Measurements from ENCODE around the gene SYT5. TPM values are rescaled to one million over a fixed set of nuclear protein-coding genes. Genes with fewer than 3 reads are reported as not detected.
"Not testable (repeated sequence)": the region's sequence is repeated elsewhere in the genome, so short reads cannot be mapped to it uniquely, and the experiment has no call there.

SYT5 gene
- total and polyA plus RNA-seq, 11 donors = 0.15 TPM; not detected in 10

DNA sequence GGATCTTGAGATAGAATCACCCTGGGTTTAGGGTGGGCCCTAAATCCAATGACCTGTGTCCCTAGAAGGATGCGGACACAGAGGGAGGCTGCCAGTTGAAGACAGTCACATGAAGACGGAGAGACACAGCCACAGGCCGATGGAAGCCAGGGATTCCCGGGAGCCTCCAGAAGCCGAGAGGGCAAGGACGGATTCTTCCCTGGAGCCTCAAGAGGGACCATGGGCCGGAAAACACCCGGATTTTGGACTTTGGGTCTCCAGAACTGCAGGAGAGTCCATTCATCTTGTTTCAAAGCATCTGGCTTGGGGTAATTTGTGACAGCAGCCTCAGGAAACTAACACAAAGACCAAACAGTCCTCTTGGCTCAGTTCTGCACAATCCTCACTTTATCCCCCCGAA lies 46.2 kb upstream of the SYT5 start:
- no peak overlapping the region for H3K27ac ChIP-seq
- DNase-seq (no peak), ATAC-seq (no peak)
- H3K27me3 ChIP-seq = no peaks in the 10 kb centered on the region
- peaks cover 0 to 49% (median 32%) of the 10 kb centered on the region in 9 donors for H3K36me3 ChIP-seq
- 81 to 98% (median 89%) methylated on average over 7 to 9 of the region's 9 CpGs for WGBS, 4 donors
- H3K4me1 ChIP-seq = peaks cover 0 to 24% (median 8%) of the 10 kb centered on the region in 12 donors
- TF ChIP-seq, protein P1, sequence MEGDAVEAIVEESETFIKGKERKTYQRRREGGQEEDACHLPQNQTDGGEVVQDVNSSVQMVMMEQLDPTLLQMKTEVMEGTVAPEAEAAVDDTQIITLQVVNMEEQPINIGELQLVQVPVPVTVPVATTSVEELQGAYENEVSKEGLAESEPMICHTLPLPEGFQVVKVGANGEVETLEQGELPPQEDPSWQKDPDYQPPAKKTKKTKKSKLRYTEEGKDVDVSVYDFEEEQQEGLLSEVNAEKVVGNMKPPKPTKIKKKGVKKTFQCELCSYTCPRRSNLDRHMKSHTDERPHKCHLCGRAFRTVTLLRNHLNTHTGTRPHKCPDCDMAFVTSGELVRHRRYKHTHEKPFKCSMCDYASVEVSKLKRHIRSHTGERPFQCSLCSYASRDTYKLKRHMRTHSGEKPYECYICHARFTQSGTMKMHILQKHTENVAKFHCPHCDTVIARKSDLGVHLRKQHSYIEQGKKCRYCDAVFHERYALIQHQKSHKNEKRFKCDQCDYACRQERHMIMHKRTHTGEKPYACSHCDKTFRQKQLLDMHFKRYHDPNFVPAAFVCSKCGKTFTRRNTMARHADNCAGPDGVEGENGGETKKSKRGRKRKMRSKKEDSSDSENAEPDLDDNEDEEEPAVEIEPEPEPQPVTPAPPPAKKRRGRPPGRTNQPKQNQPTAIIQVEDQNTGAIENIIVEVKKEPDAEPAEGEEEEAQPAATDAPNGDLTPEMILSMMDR (IDR thresholded peaks at IDR 0.05) = no peak
- no peak for TF ChIP-seq POLR2A (IDR thresholded peaks at IDR 0.05)
- no peaks in the 10 kb centered on the region for H3K9me3 ChIP-seq
- H3K4me3 ChIP-seq = no peak overlapping the region
- intact Hi-C loops (cut with DNase I) = no loop called here

DNA sequence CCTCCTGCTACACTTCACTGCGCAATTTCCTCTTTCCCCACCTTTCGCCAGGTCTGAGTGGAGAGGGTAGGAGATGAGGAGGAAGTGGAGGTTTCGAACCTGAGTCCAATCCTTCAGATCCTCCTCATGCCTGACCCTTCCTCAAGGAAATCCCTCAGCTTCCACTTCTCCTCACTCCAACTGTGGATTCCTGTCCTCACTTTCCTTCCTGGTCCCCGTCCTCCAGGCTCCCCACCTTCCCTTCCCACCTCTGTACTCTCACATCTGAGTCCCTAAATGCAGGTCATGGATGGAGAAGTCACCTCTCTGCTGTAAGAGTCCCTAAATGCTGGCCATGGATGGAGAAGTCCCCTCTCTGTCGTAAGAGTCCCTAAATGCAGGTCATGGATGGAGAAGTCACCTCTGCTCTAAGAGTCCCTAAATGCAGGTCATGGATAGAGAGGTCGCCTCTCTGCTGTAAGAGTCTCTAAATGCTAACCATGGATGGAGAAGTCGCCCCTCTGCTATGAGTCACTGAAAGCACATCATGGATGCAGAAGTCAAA lies 45.4 kb upstream of the SYT5 start:
- ATAC-seq = no peak
- Histone ChIP-seq H3K27me3 (no peaks in the 10 kb centered on the region), H3K4me3 (no peak overlapping the region), H3K27ac (no peak overlapping the region), H3K9me3 (peaks cover 0 to 4% (median 0%) of the 10 kb centered on the region in 12 donors), H3K4me1 (peaks cover 0 to 24% (median 8%) of the 10 kb centered on the region in 12 donors), H3K36me3 (peaks cover 0 to 42% (median 24%) of the 10 kb centered on the region in 9 donors)
- DNase-seq = no peak
- TF ChIP-seq, protein P1 (IDR thresholded peaks at IDR 0.05) = no peak
- no peak for TF ChIP-seq POLR2A (IDR thresholded peaks at IDR 0.05)
- WGBS, 4 donors = 90 to 95% (median 92%) methylated on average over 7 of the region's 7 CpGs
- intact Hi-C loops (cut with DNase I) = no loop called here

DNA sequence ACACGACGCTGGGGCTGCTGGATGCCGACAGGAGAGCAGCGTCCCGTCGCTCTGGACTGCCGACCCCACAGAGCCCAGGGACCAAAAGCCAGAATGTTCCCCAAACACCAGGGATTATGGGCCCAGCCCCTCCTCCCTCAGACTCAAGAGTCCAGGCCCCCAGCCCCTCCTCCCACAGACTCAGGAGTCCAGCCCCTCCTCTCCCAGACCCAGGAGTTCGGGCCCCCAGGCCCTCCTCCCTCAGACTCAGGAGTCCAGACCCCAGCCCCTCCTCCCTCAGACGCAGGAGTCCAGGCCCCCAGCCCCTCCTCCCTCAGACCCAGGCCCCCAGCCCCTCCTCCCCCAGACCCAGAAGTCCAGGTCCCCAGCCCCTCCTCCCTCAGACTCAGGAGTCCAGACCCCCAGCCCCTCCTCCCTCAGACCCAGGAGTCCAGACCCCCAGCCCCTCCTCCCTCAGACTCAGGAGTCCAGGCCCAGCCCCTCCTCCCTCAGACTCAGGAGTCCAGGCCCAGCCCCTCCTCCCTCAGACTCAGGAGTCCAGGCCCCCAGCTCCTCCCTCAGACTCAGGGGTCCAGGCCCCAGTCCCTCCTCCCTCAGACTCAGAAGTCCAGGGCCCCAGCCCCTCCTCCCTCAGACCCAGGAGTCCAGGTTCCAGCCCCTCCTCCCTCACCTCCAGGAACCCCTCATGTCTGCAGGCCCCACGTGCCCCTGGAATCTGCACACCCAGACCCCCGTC lies 44.8 kb upstream of the SYT5 start:
- intact Hi-C loops (cut with DNase I); H3K27ac ChIP-seq; H3K27me3 ChIP-seq; DNase-seq; ATAC-seq; H3K9me3 ChIP-seq; H3K4me3 ChIP-seq: not testable (repeated sequence)
- Histone ChIP-seq H3K4me1 (peaks cover 0 to 24% (median 8%) of the 10 kb centered on the region in 12 donors), H3K36me3 (peaks cover 0 to 35% (median 17%) of the 10 kb centered on the region in 9 donors)
- 68 to 83% (median 74%) methylated on average over 8 to 11 of the region's 11 CpGs for WGBS, 4 donors

DNA sequence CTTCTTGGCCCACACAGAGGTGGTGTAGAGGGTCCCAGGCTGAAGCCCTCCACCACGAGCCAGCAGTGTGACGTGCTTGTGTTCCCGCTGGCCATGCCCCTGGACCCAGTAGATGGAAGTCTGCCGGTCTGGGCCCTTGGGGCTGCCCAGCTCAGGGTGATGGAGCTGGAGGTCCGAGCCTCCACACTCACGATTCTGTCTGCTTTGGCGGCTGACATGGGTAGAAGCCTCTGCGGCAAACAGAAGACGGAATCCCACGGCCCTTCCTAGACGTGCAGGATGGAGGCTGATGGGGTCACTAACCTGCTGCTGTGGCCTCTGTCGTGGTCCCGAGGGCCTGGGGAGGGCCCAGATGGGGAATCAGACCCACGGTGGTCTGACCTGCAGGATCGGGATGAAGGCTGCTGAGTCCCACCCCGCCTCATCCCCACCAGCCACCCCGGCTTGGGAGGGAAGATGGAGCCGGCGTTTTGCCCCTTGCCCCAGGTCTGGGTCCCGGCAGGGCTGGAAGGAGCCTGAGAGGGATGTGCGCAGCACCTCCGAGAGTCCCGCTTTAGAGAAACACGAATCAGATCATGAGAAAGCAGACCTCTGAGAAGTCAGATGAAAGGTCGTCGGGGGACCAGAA lies 44.1 kb upstream of the SYT5 start:
- Histone ChIP-seq H3K27me3 (no peaks in the 10 kb centered on the region), H3K4me3 (no peak overlapping the region), H3K9me3 (peaks cover 0 to 7% (median 0%) of the 10 kb centered on the region in 12 donors), H3K36me3 (peaks cover 0 to 28% (median 12%) of the 10 kb centered on the region in 9 donors), H3K4me1 (peaks cover 0 to 21% (median 7%) of the 10 kb centered on the region in 12 donors), H3K27ac (no peak overlapping the region)
- intact Hi-C loops (cut with DNase I) = no loop called here
- TF ChIP-seq, protein P1 (IDR thresholded peaks at IDR 0.05) = no peak
- no peak for TF ChIP-seq POLR2A (IDR thresholded peaks at IDR 0.05)
- 79 to 88% (median 82%) methylated on average over 21 to 26 of the region's 26 CpGs for whole genome bisulfite sequencing, 4 donors
- DNase-seq = no peak
- no peak for ATAC-seq

All from heart left ventricle (tissue), 16 donors.